ENCODE measurements around the gene TSHR. TPM values are rescaled to one million over a fixed set of nuclear protein-coding genes. Genes with fewer than 3 reads are reported as not detected.

Gene TSHR
- total RNA-seq, 1 experiment from 2014 or later, result not detected

GRCh38 chr14:80981156-80981555, 25.7 kb downstream of the TSHR start:
- Histone ChIP-seq H2BK120ac (ENCODE audit: low read depth, low read length, poor library complexity, severe bottlenecking) (no peak overlapping the region), H3K4me2 (ENCODE audit: insufficient read depth, insufficient read length, low read length) (no peak overlapping the region), H3K27me3 (ENCODE audit: insufficient read depth, low read length) (no peaks in the 10 kb centered on the region), H2BK20ac (ENCODE audit: low read depth, low read length, poor library complexity, severe bottlenecking) (no peak overlapping the region), H4K91ac (ENCODE audit: insufficient read length, low read depth, low read length) (no peak overlapping the region), H3K9ac (ENCODE audit: extremely low read depth, insufficient read length, low read length) (no peak overlapping the region), H3K9me3 (ENCODE audit: control insufficient read depth, low read depth, low read length) (no peaks in the 10 kb centered on the region), H3K79me2 (ENCODE audit: insufficient read depth, low read length) (no peaks in the 10 kb centered on the region), H3K4me1 (ENCODE audit: insufficient read depth, low read length) (no peaks in the 10 kb centered on the region), H2BK15ac (ENCODE audit: low read depth, low read length) (no peak overlapping the region), H4K8ac (replicated peaks; ENCODE audit: insufficient read length, low read depth, low read length) (no peak overlapping the region), H4K20me1 (ENCODE audit: control insufficient read depth, insufficient read depth, insufficient read length) (no peaks in the 10 kb centered on the region), H3K27ac (ENCODE audit: insufficient read length, low read depth, low read length) (no peak overlapping the region), H3K23ac (ENCODE audit: insufficient read length, low read depth, low read length) (no peak overlapping the region), H2BK5ac (ENCODE audit: insufficient read length, low read length) (no peak overlapping the region), H2AFZ (ENCODE audit: low read length) (no peak overlapping the region), H3T11ph (ENCODE audit: low read length) (no peak overlapping the region), H2AK5ac (ENCODE audit: insufficient read length, low read length) (no peak overlapping the region), H3K18ac (ENCODE audit: insufficient read length, low read depth, low read length) (no peak overlapping the region), H3K4ac (ENCODE audit: low read depth, low read length) (no peak overlapping the region), H4K5ac (ENCODE audit: insufficient read length, low read depth, low read length) (no peak overlapping the region), H3K56ac (ENCODE audit: insufficient read length, low read depth, low read length) (no peak overlapping the region), H3K79me1 (ENCODE audit: insufficient read depth, low read depth, low read length, poor library complexity, severe bottlenecking) (no peaks in the 10 kb centered on the region), H3K14ac (ENCODE audit: insufficient read depth, low read length) (no peak overlapping the region), H2BK12ac (ENCODE audit: insufficient read length, low read depth, low read length) (no peak overlapping the region), H3K23me2 (ENCODE audit: insufficient read length, low read depth, low read length, poor library complexity, severe bottlenecking) (no peaks in the 10 kb centered on the region)
- no CpG with 5 or more reads among the region's 3 CpGs for WGBS (ENCODE audit: extremely low coverage, insufficient read length, low lambda C conversion rate)
- Mint-ChIP-seq H3K27me3 (ENCODE audit: low read depth) (peaks cover 4% of the 10 kb centered on the region; the same call in 1 of the 2 replicates), H3K4me1 (no peaks in the 10 kb centered on the region), H3K36me3 (ENCODE audit: insufficient read depth in 1 of 3, low read depth in 3 of 3) (no peaks in the 10 kb centered on the region), H3K9me3 (no peaks in the 10 kb centered on the region), H3K4me3 (no peak overlapping the region), H3K27ac (no peak overlapping the region)
- DNase-seq, result no peak
- TF ChIP-seq CTCF (conservative IDR thresholded peaks at IDR 0.05), result no peak

Data from H9 (cell line).